SJCRH30 (cell line): ENCODE measurements around the gene GOLGA5. TPM values are rescaled to one million over a fixed set of nuclear protein-coding genes. Genes with fewer than 3 reads are reported as not detected.
"Not testable (repeated sequence)": the region's sequence is repeated elsewhere in the genome, so short reads cannot be mapped to it uniquely, and the experiment has no call there.

ENCODE experiments used
- DNase-seq, 2 experiments: peaks; one replicate each; pipeline ENCODE4 v3.0.0-alpha.2; 2015 to 2020
- H3K27ac ChIP-seq: fragments of 250-450 bp; sonication (Bioruptor Pico); 2 replicates; pipeline ENCODE4 v1.5.1; 2020; ENCODE audit warnings: mild to moderate bottlenecking, moderate library complexity
- H3K27me3 ChIP-seq: fragments of 250-450 bp; sonication (Bioruptor Pico); 2 replicates; pipeline ENCODE4 v1.5.1; 2020; ENCODE audit warnings: mild to moderate bottlenecking, moderate library complexity
- H3K36me3 ChIP-seq: fragments of 250-450 bp; sonication (Bioruptor Pico); 2 replicates; pipeline ENCODE4 v1.5.1; 2020; ENCODE audit warnings: mild to moderate bottlenecking, moderate library complexity
- H3K4me1 ChIP-seq: fragments of 250-450 bp; sonication (Bioruptor Pico); 2 replicates; pipeline ENCODE4 v1.5.1; 2020; ENCODE audit warnings: mild to moderate bottlenecking, moderate library complexity
- H3K4me3 ChIP-seq: fragments of 250-450 bp; sonication (Bioruptor Pico); 2 replicates; pipeline ENCODE4 v1.5.1; 2020; ENCODE audit warnings: mild to moderate bottlenecking, moderate library complexity
- H3K9me3 ChIP-seq: fragments of 250-450 bp; sonication (Bioruptor Pico); replicated peaks from 2 replicates; pipeline ENCODE4 v1.5.1; 2020; ENCODE audit warnings: mild to moderate bottlenecking, moderate library complexity
- total RNA-seq: library from RNA; depleted of rRNA; stranded (reverse); fragments of >200 nt; shearing (Covaris generic); gene quantifications from 2 replicates; pipeline ENCODE4 v1.2.3, GENCODE V29; 2014

The GOLGA5 gene
- total RNA-seq, 1 experiment from 2014 or later = 22.2 TPM

DNA sequence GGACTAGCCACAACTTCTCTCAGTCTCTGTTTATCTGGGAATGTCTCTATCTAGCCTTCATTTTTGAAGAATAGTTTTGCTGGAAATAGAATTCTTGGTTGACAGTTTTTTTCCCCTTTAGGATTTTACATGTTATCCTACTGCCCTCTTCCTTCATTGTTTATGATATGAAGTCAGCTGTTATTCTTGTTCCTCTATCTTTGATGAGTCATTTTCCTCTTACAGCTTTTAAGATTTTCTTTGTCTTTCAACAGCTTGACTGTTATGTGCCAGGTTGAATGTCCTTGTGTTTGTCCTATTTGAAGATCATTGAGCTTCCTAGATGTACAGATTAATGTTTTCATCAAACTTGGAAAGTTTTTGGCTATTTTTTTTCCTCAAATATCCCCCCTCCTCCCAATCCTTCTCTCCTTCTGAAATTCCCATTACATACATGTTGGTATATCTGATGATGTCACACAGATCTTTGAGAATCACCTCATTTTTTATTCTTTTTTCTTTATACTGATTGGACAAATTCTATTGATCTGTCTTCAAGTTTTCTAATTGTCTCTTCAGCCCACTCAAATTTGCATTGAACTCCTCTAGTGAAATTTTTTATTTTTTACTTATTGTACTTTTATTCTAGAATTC is 4.5 kb upstream of the GOLGA5 start:
- peaks cover 16% of the 10 kb centered on the region for H3K9me3 ChIP-seq
- H3K4me1 ChIP-seq = no peaks in the 10 kb centered on the region
- no peak overlapping the region for H3K4me3 ChIP-seq
- no peak for DNase-seq
- H3K27me3 ChIP-seq = no peaks in the 10 kb centered on the region
- H3K36me3 ChIP-seq = no peaks in the 10 kb centered on the region
- H3K27ac ChIP-seq = no peak overlapping the region

DNA sequence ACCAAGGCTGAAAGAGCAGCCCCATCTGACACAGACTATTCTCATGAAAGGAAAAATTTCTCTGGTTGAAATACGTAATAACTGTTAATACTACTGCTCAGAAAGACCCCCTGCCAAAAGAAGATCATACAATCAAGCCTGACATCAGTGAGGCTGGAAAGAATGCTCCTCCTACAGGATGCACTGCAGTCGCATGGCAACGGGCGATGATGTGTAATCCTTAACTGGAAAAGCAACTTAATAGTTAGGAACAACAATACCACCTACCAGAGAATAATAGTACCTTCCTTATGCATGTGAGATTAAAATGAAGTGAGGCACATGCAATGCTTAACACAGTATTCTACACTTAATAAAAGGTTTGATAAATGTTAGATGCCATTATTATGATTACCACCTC is 1.2 kb upstream of the GOLGA5 start:
- Histone ChIP-seq H3K4me1 (no peaks in the 10 kb centered on the region), H3K4me3 (no peak overlapping the region), H3K36me3 (no peaks in the 10 kb centered on the region), H3K9me3 (peaks cover 13% of the 10 kb centered on the region), H3K27ac (no peak overlapping the region), H3K27me3 (no peaks in the 10 kb centered on the region)
- no peak for DNase-seq

DNA sequence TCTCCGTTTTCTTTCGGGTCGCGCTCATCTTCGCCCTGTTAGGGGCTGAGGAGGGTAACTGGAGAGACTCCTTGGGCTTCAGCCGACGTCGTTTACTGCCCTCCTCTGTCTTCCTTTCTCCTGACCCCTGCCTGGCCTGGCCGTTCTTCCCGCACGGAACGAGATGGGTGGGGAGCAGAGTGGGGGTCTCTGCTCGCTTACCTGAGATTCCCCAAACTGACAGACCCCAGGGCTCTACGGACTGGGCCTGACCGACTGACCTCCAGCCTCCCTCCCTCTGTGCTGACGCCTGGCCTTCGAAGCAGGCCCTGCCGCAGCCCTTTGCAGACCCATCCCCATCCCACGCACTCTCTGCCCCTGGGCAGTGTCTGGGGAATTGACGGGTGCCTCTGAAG is 439 bp downstream of the GOLGA5 start:
- no peaks in the 10 kb centered on the region for H3K27me3 ChIP-seq
- DNase-seq = peak; percentile 7 to 24
- peak overlapping the region; percentile 64 for H3K27ac ChIP-seq
- H3K4me1 ChIP-seq = no peaks in the 10 kb centered on the region
- no peaks in the 10 kb centered on the region for H3K36me3 ChIP-seq
- H3K9me3 ChIP-seq = peaks cover 4% of the 10 kb centered on the region
- H3K4me3 ChIP-seq = peak overlapping the region; percentile 88

DNA sequence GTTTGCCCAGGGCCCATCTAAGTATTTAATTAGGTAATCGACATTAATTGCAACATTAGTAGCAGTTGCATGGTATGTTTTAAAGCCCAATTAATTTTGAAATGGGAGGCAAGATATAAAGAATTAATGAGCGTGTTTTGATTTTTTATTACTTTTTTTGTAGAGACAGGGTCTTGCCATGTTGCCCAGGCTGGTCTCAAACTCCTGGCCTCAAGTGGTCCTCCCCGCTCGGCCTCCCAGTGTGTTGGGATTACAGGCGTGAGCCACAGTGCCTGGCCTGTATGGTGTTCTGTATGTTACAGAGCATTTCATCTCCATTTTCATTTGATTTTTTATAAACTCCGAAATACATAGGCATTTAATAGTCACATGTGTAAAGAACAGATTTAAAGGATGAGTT is 856 bp downstream of the GOLGA5 start:
- no peaks in the 10 kb centered on the region for H3K4me1 ChIP-seq
- peaks cover under 1% of the 10 kb centered on the region; the same call in 1 of the 2 replicates for H3K9me3 ChIP-seq

DNA sequence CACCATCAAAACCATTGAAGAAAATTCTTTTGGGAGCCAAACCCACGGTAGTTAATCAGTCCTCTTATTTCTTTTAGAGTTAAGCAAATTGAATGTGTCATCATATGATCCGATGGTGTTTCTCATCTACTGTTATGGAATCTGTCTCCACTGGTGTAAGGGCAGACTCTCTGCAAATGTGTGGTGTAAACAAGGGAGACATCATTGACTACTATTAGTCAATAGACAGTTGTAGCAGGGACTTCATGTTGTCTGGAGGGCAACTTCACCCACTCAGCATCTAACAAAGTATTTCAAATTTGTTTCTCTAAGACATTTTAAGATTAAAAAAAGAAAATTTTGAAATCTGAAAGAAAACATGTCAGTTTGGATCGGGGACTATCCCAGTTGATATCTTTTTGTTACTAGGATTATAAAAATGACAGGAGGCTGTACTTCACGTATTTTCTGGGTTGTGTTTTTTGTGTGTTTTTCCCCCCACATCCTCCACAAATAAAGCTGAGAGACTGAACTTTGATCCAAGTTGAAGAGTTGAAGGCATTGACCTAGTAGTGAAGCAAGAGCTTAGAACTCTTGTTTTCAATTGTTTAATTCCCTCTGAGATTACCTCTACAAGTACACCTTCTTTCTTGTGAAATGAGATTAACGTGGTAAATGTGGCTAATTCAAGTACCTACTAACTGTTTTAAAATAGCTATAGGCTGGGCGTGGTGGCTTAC is 4.0 kb downstream of the GOLGA5 start:
- no peak overlapping the region for H3K4me3 ChIP-seq
- no peaks in the 10 kb centered on the region for H3K27me3 ChIP-seq
- H3K27ac ChIP-seq = no peak overlapping the region
- H3K4me1 ChIP-seq = no peaks in the 10 kb centered on the region
- H3K9me3 ChIP-seq = no peaks in the 10 kb centered on the region
- peaks cover 1% of the 10 kb centered on the region; the same call in 1 of the 2 replicates for H3K36me3 ChIP-seq
- DNase-seq = no peak

More for the DNA sequence above, 856 bp downstream of the GOLGA5 start:
- peak overlapping the region; percentile 88 for H3K4me3 ChIP-seq
- H3K27me3 ChIP-seq = no peaks in the 10 kb centered on the region
- peak overlapping the region; percentile 64; the same call in 1 of the 2 replicates for H3K27ac ChIP-seq
- no peaks in the 10 kb centered on the region for H3K36me3 ChIP-seq
- no peak for DNase-seq

DNA sequence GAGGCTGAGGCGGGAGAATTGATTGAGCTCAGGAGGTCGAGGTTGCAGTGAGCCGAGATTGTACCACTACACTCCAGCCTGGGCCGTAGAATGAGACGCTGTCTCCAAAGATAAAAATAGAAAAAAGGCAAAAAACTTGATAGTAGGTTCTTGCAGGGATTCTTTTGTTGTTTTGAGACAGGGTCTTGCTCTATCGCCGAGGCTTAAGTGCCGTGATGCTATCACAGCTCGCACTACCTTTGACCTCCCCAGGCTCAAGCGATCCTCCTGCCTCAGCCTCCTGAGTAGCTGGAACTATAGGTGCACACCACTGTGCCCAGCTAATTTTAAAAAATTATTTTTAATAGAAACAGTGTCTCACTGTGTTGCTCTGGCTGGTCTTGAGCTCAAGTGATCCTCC is 4.7 kb downstream of the GOLGA5 start:
- Histone ChIP-seq H3K27ac (no peak overlapping the region), H3K4me1 (no peaks in the 10 kb centered on the region), H3K36me3 (peaks cover 8% of the 10 kb centered on the region), H3K4me3 (no peak overlapping the region), H3K27me3 (no peaks in the 10 kb centered on the region), H3K9me3 (no peaks in the 10 kb centered on the region)
- no peak for DNase-seq

DNA sequence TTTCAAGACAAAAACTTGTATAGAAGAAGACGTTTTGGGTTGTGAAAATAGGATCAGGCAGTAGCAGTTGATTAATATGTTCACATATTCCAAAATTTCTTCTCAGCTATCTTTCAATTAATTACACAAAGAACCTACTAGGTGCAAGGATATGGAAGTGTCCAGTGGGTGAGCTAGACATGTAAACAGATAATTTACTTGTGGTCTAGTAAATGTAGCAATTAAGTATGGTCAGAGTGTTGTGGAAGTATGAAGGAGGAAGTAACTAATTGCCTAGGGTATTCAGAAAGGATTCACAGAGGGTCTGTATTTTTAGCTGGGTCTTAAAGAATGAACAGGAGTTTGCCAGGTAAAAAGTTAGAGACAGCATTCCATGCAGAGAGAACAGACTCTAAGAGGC is 5.9 kb downstream of the GOLGA5 start:
- H3K4me1 ChIP-seq = no peaks in the 10 kb centered on the region
- peaks cover 10% of the 10 kb centered on the region for H3K36me3 ChIP-seq
- no peaks in the 10 kb centered on the region for H3K9me3 ChIP-seq
- DNase-seq = no peak
- no peaks in the 10 kb centered on the region for H3K27me3 ChIP-seq
- H3K27ac ChIP-seq = no peak overlapping the region
- no peak overlapping the region for H3K4me3 ChIP-seq

DNA sequence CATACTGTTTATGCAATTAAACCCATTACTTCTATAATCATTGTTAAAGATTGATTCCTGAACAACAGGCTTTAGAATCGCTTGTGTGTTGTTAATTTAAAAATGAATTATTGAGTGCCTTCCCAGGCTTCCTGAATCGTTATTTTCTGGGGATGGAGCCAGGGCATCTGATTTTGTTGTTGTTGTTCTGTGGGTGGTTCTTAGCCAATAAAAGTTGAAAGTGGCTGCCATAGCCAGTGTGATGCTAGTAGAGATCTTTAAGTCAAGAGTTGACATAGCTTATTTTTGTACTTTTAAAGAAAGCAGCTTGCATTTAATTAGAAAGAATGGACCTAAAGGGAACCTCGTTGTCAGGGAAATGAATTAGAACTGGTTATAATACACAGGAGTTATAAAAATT is 6.4 kb downstream of the GOLGA5 start:
- H3K27ac ChIP-seq = no peak overlapping the region
- no peaks in the 10 kb centered on the region for H3K9me3 ChIP-seq
- H3K27me3 ChIP-seq = no peaks in the 10 kb centered on the region
- H3K4me3 ChIP-seq = no peak overlapping the region
- peaks cover 10% of the 10 kb centered on the region for H3K36me3 ChIP-seq
- H3K4me1 ChIP-seq = no peaks in the 10 kb centered on the region
- no peak for DNase-seq

DNA sequence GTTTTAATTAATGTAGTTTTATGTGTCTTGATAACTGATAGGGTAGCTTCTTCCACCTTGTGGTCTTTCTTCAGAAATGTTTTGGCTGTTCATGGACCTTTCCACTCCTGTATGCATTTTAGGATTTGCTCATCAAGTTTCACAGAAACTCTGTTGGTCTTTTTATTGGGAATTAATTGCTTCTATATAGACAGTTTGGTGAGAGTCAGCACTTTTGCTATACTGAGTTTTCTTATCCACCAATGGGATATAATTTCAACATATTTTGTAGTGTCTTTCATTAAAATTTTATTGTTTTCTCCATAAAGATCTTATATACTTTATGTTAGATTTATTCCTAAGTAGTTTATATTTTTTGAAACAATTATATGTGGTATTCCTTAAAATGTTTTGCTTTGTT is 7.8 kb downstream of the GOLGA5 start:
- no peak for DNase-seq
- Histone ChIP-seq H3K9me3 (no peaks in the 10 kb centered on the region), H3K4me3 (no peak overlapping the region), H3K36me3 (peaks cover 13% of the 10 kb centered on the region), H3K4me1 (no peaks in the 10 kb centered on the region), H3K27ac (no peak overlapping the region), H3K27me3 (no peaks in the 10 kb centered on the region)

DNA sequence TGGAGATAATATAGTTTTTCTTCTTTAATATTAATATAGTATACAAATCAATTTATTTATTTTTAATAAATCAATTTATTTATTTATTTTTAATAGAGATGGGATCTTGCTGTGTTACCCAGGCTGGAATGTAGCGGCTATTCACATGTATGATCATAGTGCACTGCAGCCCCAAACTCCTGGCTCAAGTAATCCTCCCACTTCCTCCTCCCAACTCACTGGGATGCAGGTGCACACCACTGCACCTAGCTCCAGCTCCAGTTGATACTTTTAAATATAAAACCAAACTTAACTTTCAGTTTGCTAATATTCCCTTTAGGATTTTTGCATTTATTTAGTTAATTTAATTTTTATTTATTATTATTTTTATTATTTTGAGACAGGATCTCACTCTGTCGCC is 8.6 kb downstream of the GOLGA5 start:
- Histone ChIP-seq H3K27me3 (no peaks in the 10 kb centered on the region), H3K36me3 (peaks cover 15% of the 10 kb centered on the region), H3K4me3 (no peak overlapping the region), H3K9me3 (no peaks in the 10 kb centered on the region), H3K4me1 (no peaks in the 10 kb centered on the region), H3K27ac (no peak overlapping the region)
- DNase-seq = no peak

DNA sequence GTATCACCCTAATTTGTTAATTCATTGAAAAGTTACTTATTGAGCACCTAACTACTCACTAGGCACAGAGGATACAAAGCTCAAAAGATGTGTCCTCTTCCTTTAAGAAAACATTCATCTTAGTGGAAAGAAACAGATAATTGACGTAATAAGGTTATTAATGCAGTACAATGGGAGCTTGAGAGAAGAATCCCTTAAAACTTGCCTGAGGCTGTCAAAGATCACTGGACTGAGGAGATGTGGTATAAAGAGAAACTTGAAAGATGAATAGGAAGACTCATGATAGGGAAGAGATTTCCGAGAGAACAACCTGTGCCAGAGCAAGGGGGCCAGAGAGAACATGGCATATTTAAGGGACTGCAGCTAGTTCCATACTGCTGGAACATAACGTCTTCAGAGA is 19.1 kb downstream of the GOLGA5 start:
- H3K4me1 ChIP-seq = peaks cover 2% of the 10 kb centered on the region
- H3K27ac ChIP-seq = no peak overlapping the region
- H3K27me3 ChIP-seq = no peaks in the 10 kb centered on the region
- no peaks in the 10 kb centered on the region for H3K9me3 ChIP-seq
- H3K4me3 ChIP-seq = no peak overlapping the region
- DNase-seq = no peak
- peaks cover 23% of the 10 kb centered on the region for H3K36me3 ChIP-seq

DNA sequence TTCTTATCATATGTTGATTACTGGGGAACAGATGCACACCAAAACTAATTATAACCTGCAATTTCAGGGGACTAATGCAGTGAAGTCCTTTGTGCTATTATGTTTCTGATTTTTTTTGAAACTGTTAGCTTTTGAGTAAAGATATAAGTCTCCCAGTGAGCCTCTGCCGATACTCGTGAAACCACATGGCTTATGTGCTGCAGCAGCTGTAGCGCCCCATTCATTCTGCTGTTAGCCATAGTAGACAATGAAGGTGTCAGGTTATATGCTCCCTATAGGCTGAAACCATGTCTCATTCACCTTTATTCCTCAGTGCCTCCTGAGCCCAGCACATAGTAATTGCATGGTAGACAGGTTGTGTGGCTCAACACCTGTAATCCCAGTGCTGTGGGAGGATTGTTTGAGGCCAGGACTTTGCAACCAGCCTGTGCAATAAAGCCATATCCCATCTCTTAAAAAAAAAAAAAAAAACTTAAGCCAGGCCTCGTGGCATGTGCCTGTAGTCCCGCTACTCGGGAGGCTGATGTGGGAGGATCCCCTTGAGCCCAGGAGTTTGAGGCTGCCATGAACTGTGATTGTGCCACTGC is 25.0 kb downstream of the GOLGA5 start:
- H3K36me3 ChIP-seq = peaks cover 33% of the 10 kb centered on the region
- H3K4me3 ChIP-seq = no peak overlapping the region
- peak; percentile 60 to 78 for DNase-seq

DNA sequence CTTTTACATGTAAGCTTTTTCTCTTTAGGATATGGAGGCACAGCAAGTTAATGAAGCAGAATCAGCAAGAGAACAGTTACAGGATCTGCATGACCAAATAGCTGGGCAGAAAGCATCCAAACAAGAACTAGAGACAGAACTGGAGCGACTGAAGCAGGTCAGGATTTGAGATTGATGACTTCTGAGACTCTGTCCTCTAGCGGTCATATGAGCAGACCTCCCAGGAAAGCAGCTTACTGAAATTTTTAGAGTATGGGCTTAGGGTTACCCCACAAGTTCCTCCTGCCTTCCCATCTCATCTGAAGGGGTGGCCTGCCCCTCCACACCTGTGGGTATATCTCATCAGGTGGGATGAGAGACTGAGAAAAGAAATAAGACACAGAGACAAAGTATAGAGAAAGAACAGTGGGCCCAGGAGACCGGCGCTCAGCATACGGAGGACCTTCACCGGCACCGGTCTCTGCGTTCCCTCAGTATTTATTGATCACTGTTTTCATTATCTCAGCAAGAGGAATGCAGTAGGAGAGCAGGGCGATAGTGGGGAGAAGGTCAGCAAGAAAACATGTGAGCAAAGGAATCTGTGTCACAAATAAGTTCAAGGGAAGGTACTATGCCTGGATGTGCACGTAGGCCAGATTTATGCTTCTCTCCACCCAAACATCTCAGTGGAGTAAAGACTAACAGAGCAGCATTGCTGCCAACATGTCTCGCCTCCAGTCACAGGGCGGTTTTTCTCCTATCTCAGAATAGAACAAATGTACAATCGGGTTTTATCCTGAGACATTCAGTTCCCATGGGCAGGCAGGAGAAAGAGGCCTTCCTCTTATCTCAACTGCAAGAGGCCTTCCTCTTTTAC is 25.8 kb downstream of the GOLGA5 start:
- H3K9me3 ChIP-seq, H3K27me3 ChIP-seq, H3K4me3 ChIP-seq, DNase-seq, H3K4me1 ChIP-seq: not testable (repeated sequence)
- peak overlapping the region; percentile 58; the same call in 1 of the 2 replicates for H3K27ac ChIP-seq
- H3K36me3 ChIP-seq = peaks cover 36% of the 10 kb centered on the region

More for the DNA sequence above, 25.0 kb downstream of the GOLGA5 start:
- Histone ChIP-seq H3K27me3 (no peaks in the 10 kb centered on the region), H3K4me1 (peaks cover 10% of the 10 kb centered on the region), H3K27ac (peak overlapping the region; percentile 58), H3K9me3 (no peaks in the 10 kb centered on the region)

DNA sequence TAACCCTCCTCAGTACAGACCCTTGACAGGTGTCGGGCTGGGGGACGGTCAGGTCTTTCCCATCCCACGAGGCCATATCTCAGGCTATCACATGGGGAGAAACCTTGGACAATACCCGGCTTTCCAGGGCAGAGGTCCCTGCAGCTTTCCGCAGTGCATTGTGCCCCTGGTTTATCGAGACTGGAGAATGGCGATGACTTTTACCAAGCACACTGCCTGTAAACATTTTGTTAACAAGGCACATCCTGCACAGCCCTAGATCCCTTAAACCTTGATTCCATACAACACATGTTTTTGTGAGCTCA is 26.4 kb downstream of the GOLGA5 start:
- DNase-seq, H3K4me3 ChIP-seq, H3K9me3 ChIP-seq, H3K27me3 ChIP-seq, H3K4me1 ChIP-seq, H3K27ac ChIP-seq: not testable (repeated sequence)
- peaks cover 35% of the 10 kb centered on the region for H3K36me3 ChIP-seq

DNA sequence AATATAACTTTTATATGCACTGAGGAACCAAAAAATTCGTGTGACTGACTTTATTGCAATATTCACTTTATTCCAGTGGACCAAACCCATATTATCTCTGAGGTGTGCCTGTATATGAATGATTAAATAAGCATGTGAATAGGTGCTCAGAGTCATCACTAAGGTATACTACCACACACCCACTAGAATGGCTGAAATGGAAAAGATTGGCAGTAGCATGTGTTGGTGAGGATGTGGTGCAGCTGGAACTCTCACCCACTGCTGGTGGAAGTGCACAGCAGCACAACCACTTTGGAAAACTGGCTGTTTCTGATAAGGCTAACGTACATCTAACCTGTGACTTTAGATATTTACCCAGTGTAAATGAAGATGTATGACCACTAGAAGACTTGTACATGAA is 36.8 kb downstream of the GOLGA5 start:
- Histone ChIP-seq H3K27me3 (no peaks in the 10 kb centered on the region), H3K4me1 (peaks cover 18% of the 10 kb centered on the region), H3K27ac (no peak overlapping the region), H3K4me3 (no peak overlapping the region), H3K36me3 (peaks cover 18% of the 10 kb centered on the region), H3K9me3 (no peaks in the 10 kb centered on the region)
- DNase-seq = peak; percentile 18 to 67
